ENCODE data around the gene UBAC2. TPM values are rescaled to one million over a fixed set of nuclear protein-coding genes. Genes with fewer than 3 reads are reported as not detected.

Gene UBAC2
- total and polyA plus RNA-seq, 2 donors (not counting 3 experiments of a cell fraction or from before 2014, with no cell fraction given) = 45.7 to 54.4 TPM

GRCh38 chr13:99377641-99378040 lies 177.0 kb downstream of the UBAC2 start:
- TF ChIP-seq POLR2A (IDR thresholded peaks at IDR 0.05; ENCODE audit: low read depth, low read length) = no peak
- TF ChIP-seq EZH2 (IDR thresholded peaks at IDR 0.05; ENCODE audit: borderline replicate concordance, low read depth, low read length, severe bottlenecking) = no peak
- TF ChIP-seq FOS (IDR thresholded peaks at IDR 0.05; ENCODE audit: borderline replicate concordance, insufficient read depth, low read length) = no peak
- no peak for TF ChIP-seq CTCF (IDR thresholded peaks at IDR 0.05; ENCODE audit: extremely low read depth in 1 of 2, insufficient read depth in 1 of 2, low read depth in 1 of 2, low read length in 2 of 2)
- TF ChIP-seq JUN (IDR thresholded peaks at IDR 0.05; ENCODE audit: borderline replicate concordance, insufficient read depth, insufficient read length, low read depth) = no peak
- TF ChIP-seq MYC (IDR thresholded peaks at IDR 0.05; ENCODE audit: low read depth, low read length) = no peak
- no peak for TF ChIP-seq POLR2AphosphoS5 (IDR thresholded peaks at IDR 0.05; ENCODE audit: insufficient read depth, low read depth, low read length)
- no peak for TF ChIP-seq GATA2 (IDR thresholded peaks at IDR 0.05; ENCODE audit: insufficient read depth, insufficient read length, low read depth, low read length)
- no peak for TF ChIP-seq MAX (IDR thresholded peaks at IDR 0.05; ENCODE audit: insufficient read depth, insufficient read length)
- dilution Hi-C loops (cut with MboI; ENCODE audit: extremely low pct_ligation_motif_present, low sequenced_read_pairs) (no loop called here), intact Hi-C loops (cut with micrococcal nuclease) (no loop called here)
- ChIA-PET POLR2A (no interaction called here), CTCF (no interaction called here)
- H3K4me2 ChIP-seq (ENCODE audit: insufficient read depth, low read length) = no peak overlapping the region
- no peak overlapping the region for H2AFZ ChIP-seq (ENCODE audit: low read depth, low read length)
- H3K9ac ChIP-seq (replicated peaks; ENCODE audit: extremely low read depth, insufficient read depth, low read length) = no peak overlapping the region
- BruUV-seq (replicated peaks) = no TSS peak
- DNase-seq (ENCODE audit: low read depth, low spot score) (no peak), FAIRE-seq (no peak)
- no peak overlapping the region for H3K27ac ChIP-seq (ENCODE audit: insufficient read depth, low read depth, low read length)
- H3K36me3 ChIP-seq (ENCODE audit: control insufficient read depth in 2 of 2, extremely low read depth in 1 of 2, insufficient read depth in 2 of 2, low read length in 2 of 2) = peaks cover 2 to 3% of the 10 kb centered on the region in 2 experiments
- no peaks in the 10 kb centered on the region for H3K9me1 ChIP-seq (replicated peaks; ENCODE audit: control insufficient read depth, extremely low read depth, insufficient read depth, low read length)
- H3K79me2 ChIP-seq (ENCODE audit: control insufficient read depth, insufficient read depth, low read length) = no peaks in the 10 kb centered on the region
- no peaks in the 10 kb centered on the region for H3K27me3 ChIP-seq (ENCODE audit: control insufficient read depth in 2 of 2, insufficient read depth in 2 of 2, low read length in 2 of 2)
- H4K20me1 ChIP-seq (replicated peaks; ENCODE audit: control insufficient read depth, extremely low read depth, insufficient read depth, low read length) = no peaks in the 10 kb centered on the region
- no peak overlapping the region for H3K4me3 ChIP-seq (replicated peaks in 1 of 3; ENCODE audit: insufficient read depth in 1 of 3, low read depth in 1 of 3, low read length in 3 of 3)
- H3K4me1 ChIP-seq (ENCODE audit: control insufficient read depth, extremely low read depth, insufficient read depth, low read length) = no peaks in the 10 kb centered on the region
- H3K9me3 ChIP-seq (replicated peaks; ENCODE audit: control insufficient read depth, insufficient read depth, low read length) = no peaks in the 10 kb centered on the region
